K562 (cell line): ENCODE measurements around the gene SYNGR4. TPM values are rescaled to one million over a fixed set of nuclear protein-coding genes. Genes with fewer than 3 reads are reported as not detected.

Source experiments
- CREBBP ChIP-seq: IDR thresholded peaks from one replicate; pipeline ENCODE4 v1.6.1; 2012; ENCODE audit warnings: low read depth, mild to moderate bottlenecking, control low read depth, inconsistent platforms, low read length
- NONO ChIP-seq, 2 experiments: fragments of 200-400 bp in 1 of 2; fragments of 450-650 bp in 1 of 2; formaldehyde crosslinking in 1 of 2; IDR thresholded peaks; 2 replicates each; pipeline ENCODE4 v1.6.1; 2017; ENCODE audit warnings: low read depth in 2 of 2, mild to moderate bottlenecking in 2 of 2, moderate library complexity in 2 of 2, low read length in 1 of 2
- PPARD ChIP-seq: fragments of 250-450 bp; sonication (Bioruptor Pico); IDR thresholded peaks from 2 replicates; pipeline ENCODE4 v1.8.0; 2022; ENCODE audit warnings: inconsistent platforms, mild to moderate bottlenecking, moderate library complexity
- PRMT5 ChIP-seq: sonication (generic); formaldehyde crosslinking; IDR thresholded peaks from 2 replicates; pipeline ENCODE4 v1.5.0; 2020; ENCODE audit warnings: missing genetic modification reagents
- RFX1 ChIP-seq: fragments of 450-650 bp; IDR thresholded peaks from 2 replicates; pipeline ENCODE4 v1.6.1; 2016; ENCODE audit warnings: mild to moderate bottlenecking, moderate library complexity
- RFX5 ChIP-seq: IDR thresholded peaks from 2 replicates; pipeline ENCODE4 v1.6.1; 2011; ENCODE audit warnings: low read depth, mild to moderate bottlenecking, improper control_type of control experiment, low read length
- SLC30A9 ChIP-seq: fragments of 250-450 bp; sonication (Bioruptor Pico); IDR thresholded peaks from 2 replicates; pipeline ENCODE4 v1.8.0; 2022; ENCODE audit warnings: mild to moderate bottlenecking, moderate library complexity
- SP2 ChIP-seq: IDR thresholded peaks from 2 replicates; pipeline ENCODE4 v1.6.1; 2011; ENCODE audit warnings: mild to moderate bottlenecking, low read depth, low read length, moderate library complexity; ENCODE audit not compliant: poor library complexity, severe bottlenecking; ENCODE audit errors: extremely low read depth
- polyA plus RNA-seq, 8 experiments: library from polyadenylated mRNA; depleted of rRNA in 4 of 8; stranded (reverse) in 5 of 8; unstranded in 3 of 8; fragments of >200 nt; fragmentation: Nextera tagmentation in 2 of 8; fragmentation: Illumina TruSeq in 1 of 8; extraction: Ambion mirVana in 2 of 8; extraction: Trizol in 1 of 8; gene quantifications; 2 replicates each; pipeline versions ENCODE4 v1.2.1 to v1.2.3, GENCODE V29; 2011 to 2014; ENCODE audit warnings: inconsistent platforms in 1 of 8, missing spikeins in 1 of 8
- total RNA-seq, 7 experiments: library from RNA; depleted of rRNA in 6 of 7; stranded (reverse); fragments of >200 nt in 6 of 7; fragmentation: Illumina TruSeq in 2 of 7; extraction: Trizol in 2 of 7; gene quantifications; 2 replicates each; pipeline versions ENCODE4 v1.2.1 to v1.2.3, GENCODE V29; 2011 to 2021; ENCODE audit warnings: low replicate concordance in 1 of 7
- TF ChIP-seq, protein P1 (sequence below): sonication (generic); formaldehyde crosslinking; IDR thresholded peaks from 2 replicates; pipeline ENCODE4 v1.8.0; 2023; ENCODE audit warnings: mild to moderate bottlenecking, missing genetic modification reagents
- TF ChIP-seq, protein P2 (sequence below): fragments of 450-650 bp; IDR thresholded peaks from 2 replicates; pipeline ENCODE4 v1.6.1; 2016; ENCODE audit warnings: low read depth
- TF ChIP-seq, protein P3 (sequence below): fragments of 450-650 bp; IDR thresholded peaks from 2 replicates; pipeline ENCODE4 v1.6.1; 2018; ENCODE audit warnings: mild to moderate bottlenecking, low read depth; ENCODE audit not compliant: partially characterized antibody
- TF ChIP-seq, protein P4 (sequence below): sonication (generic); formaldehyde crosslinking; IDR thresholded peaks from 2 replicates; pipeline ENCODE4 v1.8.0; 2022; ENCODE audit warnings: mild to moderate bottlenecking, low read depth, missing genetic modification reagents

SYNGR4 gene
- total and polyA plus RNA-seq, 9 of the 15 experiments (the other 6 are each of a cell fraction or from before 2014, with no cell fraction given): 0.07 to 0.14 TPM; not detected in 7

DNA sequence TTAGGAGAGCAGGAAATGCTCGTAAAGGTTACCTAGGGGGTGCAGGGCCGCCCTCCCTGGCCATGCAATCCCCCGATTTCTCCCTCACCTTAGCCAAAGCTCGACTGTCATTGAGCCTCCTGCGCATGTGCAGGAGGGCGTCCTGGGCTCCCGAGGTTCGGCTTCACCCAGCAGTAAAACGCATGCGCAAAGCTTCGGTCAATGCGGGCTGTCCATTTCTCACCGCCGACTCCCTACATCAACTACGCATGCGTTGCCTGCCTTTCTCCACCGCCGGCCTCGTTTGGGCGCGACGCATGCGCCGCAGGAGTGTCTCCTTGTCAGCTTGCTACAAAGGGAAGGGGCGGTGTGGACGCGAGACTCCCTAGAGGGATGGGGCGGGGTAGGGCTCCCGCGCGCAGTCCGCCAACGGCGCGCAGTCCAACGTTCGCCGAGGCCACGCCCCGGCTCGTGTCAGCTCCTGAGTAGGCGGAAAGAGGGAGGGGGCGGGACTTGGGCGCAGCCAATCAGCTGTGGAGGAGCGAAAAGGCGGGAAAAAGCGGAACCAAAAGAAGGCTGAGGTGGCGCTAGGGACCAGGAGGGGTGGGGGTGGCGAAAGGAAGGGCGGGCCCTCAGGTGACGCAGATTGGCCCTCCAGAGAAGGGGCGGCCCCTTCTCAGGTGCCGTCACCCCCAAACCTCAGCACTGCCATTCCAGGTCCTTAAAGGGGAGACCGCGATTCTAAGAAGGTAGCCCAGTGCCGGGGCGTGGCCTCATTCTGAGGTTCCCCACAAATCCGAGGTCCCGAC, at the start of gene SYNGR4, which contains the start of gene TMEM143 (continued):
- TF ChIP-seq CREBBP: no peak
- TF ChIP-seq SP2: peak; percentile 45
- no peak for TF ChIP-seq SLC30A9 (CRISPR knock-in tag)
- TF ChIP-seq, protein P1, sequence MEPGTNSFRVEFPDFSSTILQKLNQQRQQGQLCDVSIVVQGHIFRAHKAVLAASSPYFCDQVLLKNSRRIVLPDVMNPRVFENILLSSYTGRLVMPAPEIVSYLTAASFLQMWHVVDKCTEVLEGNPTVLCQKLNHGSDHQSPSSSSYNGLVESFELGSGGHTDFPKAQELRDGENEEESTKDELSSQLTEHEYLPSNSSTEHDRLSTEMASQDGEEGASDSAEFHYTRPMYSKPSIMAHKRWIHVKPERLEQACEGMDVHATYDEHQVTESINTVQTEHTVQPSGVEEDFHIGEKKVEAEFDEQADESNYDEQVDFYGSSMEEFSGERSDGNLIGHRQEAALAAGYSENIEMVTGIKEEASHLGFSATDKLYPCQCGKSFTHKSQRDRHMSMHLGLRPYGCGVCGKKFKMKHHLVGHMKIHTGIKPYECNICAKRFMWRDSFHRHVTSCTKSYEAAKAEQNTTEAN (CRISPR knock-in tag): no peak
- TF ChIP-seq PPARD (CRISPR knock-in tag): no peak
- no peak for TF ChIP-seq PRMT5 (CRISPR knock-in tag)
- no peak for TF ChIP-seq RFX5
- TF ChIP-seq, protein P2, sequence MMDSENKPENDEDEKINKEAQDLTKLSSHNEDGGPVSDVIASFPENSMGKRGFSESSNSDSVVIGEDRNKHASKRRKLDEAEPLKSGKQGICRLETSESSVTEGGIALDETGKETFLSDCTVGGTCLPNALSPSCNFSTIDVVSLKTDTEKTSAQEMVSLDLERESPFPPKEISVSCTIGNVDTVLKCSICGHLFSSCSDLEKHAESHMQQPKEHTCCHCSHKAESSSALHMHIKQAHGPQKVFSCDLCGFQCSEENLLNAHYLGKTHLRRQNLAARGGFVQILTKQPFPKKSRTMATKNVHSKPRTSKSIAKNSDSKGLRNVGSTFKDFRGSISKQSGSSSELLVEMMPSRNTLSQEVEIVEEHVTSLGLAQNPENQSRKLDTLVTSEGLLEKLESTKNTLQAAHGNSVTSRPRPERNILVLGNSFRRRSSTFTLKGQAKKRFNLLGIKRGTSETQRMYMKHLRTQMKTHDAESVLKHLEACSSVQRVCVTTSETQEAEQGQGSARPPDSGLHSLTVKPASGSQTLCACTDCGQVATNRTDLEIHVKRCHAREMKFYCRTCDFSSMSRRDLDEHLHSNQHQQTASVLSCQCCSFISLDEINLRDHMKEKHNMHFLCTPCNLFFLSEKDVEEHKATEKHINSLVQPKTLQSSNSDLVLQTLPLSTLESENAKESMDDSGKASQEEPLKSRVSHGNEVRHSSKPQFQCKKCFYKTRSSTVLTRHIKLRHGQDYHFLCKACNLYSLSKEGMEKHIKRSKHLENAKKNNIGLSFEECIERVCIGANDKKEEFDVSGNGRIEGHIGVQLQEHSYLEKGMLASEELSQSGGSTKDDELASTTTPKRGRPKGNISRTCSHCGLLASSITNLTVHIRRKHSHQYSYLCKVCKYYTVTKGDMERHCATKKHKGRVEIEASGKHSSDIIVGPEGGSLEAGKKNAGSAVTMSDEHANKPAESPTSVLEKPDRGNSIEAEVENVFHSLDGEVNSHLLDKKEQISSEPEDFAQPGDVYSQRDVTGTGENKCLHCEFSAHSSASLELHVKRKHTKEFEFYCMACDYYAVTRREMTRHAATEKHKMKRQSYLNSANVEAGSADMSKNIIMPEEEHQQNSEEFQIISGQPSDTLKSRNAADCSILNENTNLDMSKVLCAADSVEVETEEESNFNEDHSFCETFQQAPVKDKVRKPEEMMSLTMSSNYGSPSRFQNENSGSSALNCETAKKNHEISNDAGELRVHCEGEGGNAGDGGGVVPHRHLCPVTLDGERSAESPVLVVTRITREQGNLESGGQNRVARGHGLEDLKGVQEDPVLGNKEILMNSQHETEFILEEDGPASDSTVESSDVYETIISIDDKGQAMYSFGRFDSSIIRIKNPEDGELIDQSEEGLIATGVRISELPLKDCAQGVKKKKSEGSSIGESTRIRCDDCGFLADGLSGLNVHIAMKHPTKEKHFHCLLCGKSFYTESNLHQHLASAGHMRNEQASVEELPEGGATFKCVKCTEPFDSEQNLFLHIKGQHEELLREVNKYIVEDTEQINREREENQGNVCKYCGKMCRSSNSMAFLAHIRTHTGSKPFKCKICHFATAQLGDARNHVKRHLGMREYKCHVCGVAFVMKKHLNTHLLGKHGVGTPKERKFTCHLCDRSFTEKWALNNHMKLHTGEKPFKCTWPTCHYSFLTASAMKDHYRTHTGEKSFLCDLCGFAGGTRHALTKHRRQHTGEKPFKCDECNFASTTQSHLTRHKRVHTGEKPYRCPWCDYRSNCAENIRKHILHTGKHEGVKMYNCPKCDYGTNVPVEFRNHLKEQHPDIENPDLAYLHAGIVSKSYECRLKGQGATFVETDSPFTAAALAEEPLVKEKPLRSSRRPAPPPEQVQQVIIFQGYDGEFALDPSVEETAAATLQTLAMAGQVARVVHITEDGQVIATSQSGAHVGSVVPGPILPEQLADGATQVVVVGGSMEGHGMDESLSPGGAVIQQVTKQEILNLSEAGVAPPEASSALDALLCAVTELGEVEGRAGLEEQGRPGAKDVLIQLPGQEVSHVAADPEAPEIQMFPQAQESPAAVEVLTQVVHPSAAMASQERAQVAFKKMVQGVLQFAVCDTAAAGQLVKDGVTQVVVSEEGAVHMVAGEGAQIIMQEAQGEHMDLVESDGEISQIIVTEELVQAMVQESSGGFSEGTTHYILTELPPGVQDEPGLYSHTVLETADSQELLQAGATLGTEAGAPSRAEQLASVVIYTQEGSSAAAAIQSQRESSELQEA: no peak
- TF ChIP-seq RFX1: no peak
- TF ChIP-seq, protein P3, sequence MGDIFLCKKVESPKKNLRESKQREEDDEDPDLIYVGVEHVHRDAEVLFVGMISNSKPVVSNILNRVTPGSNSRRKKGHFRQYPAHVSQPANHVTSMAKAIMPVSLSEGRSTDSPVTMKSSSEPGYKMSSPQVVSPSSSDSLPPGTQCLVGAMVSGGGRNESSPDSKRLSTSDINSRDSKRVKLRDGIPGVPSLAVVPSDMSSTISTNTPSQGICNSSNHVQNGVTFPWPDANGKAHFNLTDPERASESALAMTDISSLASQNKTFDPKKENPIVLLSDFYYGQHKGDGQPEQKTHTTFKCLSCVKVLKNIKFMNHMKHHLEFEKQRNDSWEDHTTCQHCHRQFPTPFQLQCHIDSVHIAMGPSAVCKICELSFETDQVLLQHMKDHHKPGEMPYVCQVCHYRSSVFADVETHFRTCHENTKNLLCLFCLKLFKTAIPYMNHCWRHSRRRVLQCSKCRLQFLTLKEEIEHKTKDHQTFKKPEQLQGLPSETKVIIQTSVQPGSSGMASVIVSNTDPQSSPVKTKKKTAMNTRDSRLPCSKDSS: no peak
- no peak for TF ChIP-seq NONO (IDR thresholded peaks at IDR 0.05; ENCODE audit: low read depth in 2 of 2, low read length in 1 of 2)
- TF ChIP-seq, protein P4, sequence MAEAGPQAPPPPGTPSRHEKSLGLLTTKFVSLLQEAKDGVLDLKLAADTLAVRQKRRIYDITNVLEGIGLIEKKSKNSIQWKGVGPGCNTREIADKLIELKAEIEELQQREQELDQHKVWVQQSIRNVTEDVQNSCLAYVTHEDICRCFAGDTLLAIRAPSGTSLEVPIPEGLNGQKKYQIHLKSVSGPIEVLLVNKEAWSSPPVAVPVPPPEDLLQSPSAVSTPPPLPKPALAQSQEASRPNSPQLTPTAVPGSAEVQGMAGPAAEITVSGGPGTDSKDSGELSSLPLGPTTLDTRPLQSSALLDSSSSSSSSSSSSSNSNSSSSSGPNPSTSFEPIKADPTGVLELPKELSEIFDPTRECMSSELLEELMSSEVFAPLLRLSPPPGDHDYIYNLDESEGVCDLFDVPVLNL (CRISPR knock-in tag): peak; percentile 92
